WTC11 (cell line): ENCODE data around the gene SH3BP4. TPM values are rescaled to one million over a fixed set of nuclear protein-coding genes. Genes with fewer than 3 reads are reported as not detected.

Experiments
- ATAC-seq: fragments of 200-7000 bp; cut with Tn5 transposase; 2 replicates; pipeline ENCODE4 v1.10.0; 2021; ENCODE audit warnings: mild to moderate bottlenecking, moderate library complexity
- CTCF ChIA-PET: fragments of 300-600 bp; sonication (Branson Sonifier 250); formaldehyde crosslinking; loops from one replicate; lab custom pipeline; 2021; ENCODE audit warnings: antibody characterized with exemption; lab: Charles Lee
- POLR2A ChIA-PET: fragments of 350-600 bp; sonication (Branson Sonifier 250); formaldehyde crosslinking; loops from one replicate; lab custom pipeline; 2021; ENCODE audit warnings: antibody characterized with exemption; lab: Charles Lee
- DNase-seq: peaks from one replicate; pipeline ENCODE4 v3.0.0; 2021; ENCODE audit warnings: low spot score
- H3K27ac Mint-ChIP-seq: 2 replicates; pipeline ENCODE4 v1.8.0; 2021; ENCODE audit warnings: mixed read lengths
- H3K27me3 Mint-ChIP-seq: 2 replicates; pipeline ENCODE4 v1.8.0; 2021; ENCODE audit warnings: low read depth, mild to moderate bottlenecking, moderate library complexity, mixed read lengths
- H3K36me3 Mint-ChIP-seq: 2 replicates; pipeline ENCODE4 v1.8.0; 2021; ENCODE audit warnings: mixed read lengths
- H3K4me1 Mint-ChIP-seq: 2 replicates; pipeline ENCODE4 v1.8.0; 2022; ENCODE audit warnings: mixed read lengths
- H3K4me3 Mint-ChIP-seq: 2 replicates; pipeline ENCODE4 v1.8.0; 2021; ENCODE audit warnings: mild to moderate bottlenecking, moderate library complexity, mixed read lengths
- H3K9me3 Mint-ChIP-seq: 2 replicates; pipeline ENCODE4 v1.8.0; 2021; ENCODE audit warnings: mixed read lengths
- ATF1 ChIP-seq: sonication (generic); formaldehyde crosslinking; IDR thresholded peaks from 2 replicates; pipeline ENCODE4 v1.8.1; 2023; ENCODE audit warnings: mild to moderate bottlenecking, moderate library complexity, missing genetic modification reagents
- CREM ChIP-seq: sonication (generic); formaldehyde crosslinking; IDR thresholded peaks from 2 replicates; pipeline ENCODE4 v1.8.1; 2022; ENCODE audit warnings: mild to moderate bottlenecking, missing genetic modification reagents, moderate library complexity
- ESRRA ChIP-seq: sonication (generic); formaldehyde crosslinking; IDR thresholded peaks from 2 replicates; pipeline ENCODE4 v1.8.1; 2022; ENCODE audit warnings: mild to moderate bottlenecking, missing genetic modification reagents, borderline replicate concordance
- FOXJ3 ChIP-seq: sonication (generic); formaldehyde crosslinking; IDR thresholded peaks from 2 replicates; pipeline ENCODE4 v1.9.0; 2021; ENCODE audit warnings: missing genetic modification reagents, mild to moderate bottlenecking, borderline replicate concordance
- IRF1 ChIP-seq: sonication (generic); formaldehyde crosslinking; IDR thresholded peaks from 2 replicates; pipeline ENCODE4 v1.8.0; 2023; ENCODE audit warnings: missing genetic modification reagents
- JAZF1 ChIP-seq: fragments of 250-450 bp; sonication (Bioruptor Pico); IDR thresholded peaks from 2 replicates; pipeline ENCODE4 v1.9.0; 2021; ENCODE audit warnings: moderate library complexity, mild to moderate bottlenecking, inconsistent platforms
- OVOL2 ChIP-seq: fragments of 250-450 bp; sonication (Bioruptor Pico); IDR thresholded peaks from 2 replicates; pipeline ENCODE4 v1.9.0; 2021; ENCODE audit warnings: mild to moderate bottlenecking, borderline replicate concordance
- SMAD3 ChIP-seq: sonication (generic); formaldehyde crosslinking; IDR thresholded peaks from 2 replicates; pipeline ENCODE4 v1.8.0; 2022; ENCODE audit warnings: missing genetic modification reagents, mild to moderate bottlenecking, borderline replicate concordance
- STAT6 ChIP-seq: sonication (generic); formaldehyde crosslinking; conservative IDR thresholded peaks from 2 replicates; pipeline ENCODE4 v1.8.1; 2023; ENCODE audit warnings: mild to moderate bottlenecking, low read depth, missing genetic modification reagents, moderate library complexity
- ZNF138 ChIP-seq: sonication (generic); formaldehyde crosslinking; conservative IDR thresholded peaks from 2 replicates; pipeline ENCODE4 v1.8.1; 2022; ENCODE audit warnings: mild to moderate bottlenecking, moderate library complexity, missing genetic modification reagents
- ZNF416 ChIP-seq: fragments of 250-450 bp; sonication (Bioruptor Pico); IDR thresholded peaks from 2 replicates; pipeline ENCODE4 v1.9.0; 2021; ENCODE audit warnings: mild to moderate bottlenecking, inconsistent platforms
- ZNF423 ChIP-seq: fragments of 250-450 bp; sonication (Bioruptor Pico); IDR thresholded peaks from 2 replicates; pipeline ENCODE4 v2.1.2; 2022; ENCODE audit warnings: mild to moderate bottlenecking, moderate library complexity
- ZNF512 ChIP-seq: sonication (generic); formaldehyde crosslinking; IDR thresholded peaks from 2 replicates; pipeline ENCODE4 v1.8.1; 2022; ENCODE audit warnings: missing genetic modification reagents, borderline replicate concordance
- total RNA-seq: library from RNA; stranded (reverse); gene quantifications from 3 replicates; pipeline ENCODE4 v1.2.3, GENCODE V29; 2021
- TF ChIP-seq, protein P1 (sequence below): sonication (generic); formaldehyde crosslinking; IDR thresholded peaks from 2 replicates; pipeline ENCODE4 v1.8.1; 2022; ENCODE audit warnings: low read depth, missing genetic modification reagents, borderline replicate concordance
- TF ChIP-seq, protein P2 (sequence below): sonication (generic); formaldehyde crosslinking; IDR thresholded peaks from 2 replicates; pipeline ENCODE4 v1.8.0; 2022; ENCODE audit warnings: missing genetic modification reagents
- TF ChIP-seq, protein P3 (sequence below): sonication (generic); formaldehyde crosslinking; IDR thresholded peaks from 2 replicates; pipeline ENCODE4 v1.8.0; 2022; ENCODE audit warnings: mild to moderate bottlenecking, missing genetic modification reagents
- TF ChIP-seq, protein P4 (sequence below): fragments of 250-450 bp; sonication (Bioruptor Pico); IDR thresholded peaks from 2 replicates; pipeline ENCODE4 v1.9.0; 2021; ENCODE audit warnings: moderate library complexity, mild to moderate bottlenecking, inconsistent platforms, borderline replicate concordance

Gene SH3BP4
- total RNA-seq, 1 experiment from 2014 or later, result 44.4 TPM

DNA sequence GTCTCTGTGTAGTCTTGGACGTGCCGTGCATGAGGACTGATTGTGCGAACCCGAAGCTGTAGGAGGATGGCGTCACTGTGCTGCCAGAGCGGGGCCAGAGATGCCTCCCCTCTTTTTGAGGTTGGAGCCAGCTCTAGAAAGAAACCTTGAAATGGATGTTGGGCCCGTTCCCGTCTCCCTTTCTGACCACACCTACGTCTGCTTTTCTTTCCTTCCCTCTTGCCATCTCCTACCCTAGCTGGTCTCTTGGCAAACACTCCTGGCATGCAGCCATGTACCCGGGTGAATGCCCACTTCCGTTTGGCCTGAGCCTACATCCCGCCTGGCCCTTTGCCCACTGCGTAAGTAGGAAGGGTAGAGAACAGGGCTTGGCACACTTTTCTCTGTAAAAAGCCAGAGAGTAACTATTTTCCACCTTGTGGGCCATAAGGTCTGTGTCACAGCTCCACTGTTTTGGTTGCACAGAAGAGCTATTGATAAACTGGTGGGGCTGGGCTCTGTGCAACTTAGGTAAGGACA is 37.4 kb downstream of the SH3BP4 start (continued):
- TF ChIP-seq STAT6 (CRISPR knock-in tag), result no peak

- no peak overlapping the region for H3K27ac Mint-ChIP-seq
- no peak for TF ChIP-seq IRF1 (CRISPR knock-in tag)
- no peak for TF ChIP-seq ZNF423 (CRISPR knock-in tag)
- no peak for TF ChIP-seq JAZF1 (CRISPR knock-in tag)
- H3K36me3 Mint-ChIP-seq, result peaks cover 8% of the 10 kb centered on the region; the same call in 1 of the 2 replicates
- ATAC-seq (no peak), DNase-seq (no peak)
- H3K27me3 Mint-ChIP-seq, result no peaks in the 10 kb centered on the region
- POLR2A ChIA-PET, result no interaction called here
- CTCF ChIA-PET, result no interaction called here
- H3K4me3 Mint-ChIP-seq, result no peak overlapping the region
- H3K9me3 Mint-ChIP-seq, result peaks cover 7% of the 10 kb centered on the region; the same call in 1 of the 2 replicates
- H3K4me1 Mint-ChIP-seq, result peaks cover 44% of the 10 kb centered on the region
Observed at GRCh38 chr2:234990300-234990699, 38.5 kb downstream of the SH3BP4 start.

DNA sequence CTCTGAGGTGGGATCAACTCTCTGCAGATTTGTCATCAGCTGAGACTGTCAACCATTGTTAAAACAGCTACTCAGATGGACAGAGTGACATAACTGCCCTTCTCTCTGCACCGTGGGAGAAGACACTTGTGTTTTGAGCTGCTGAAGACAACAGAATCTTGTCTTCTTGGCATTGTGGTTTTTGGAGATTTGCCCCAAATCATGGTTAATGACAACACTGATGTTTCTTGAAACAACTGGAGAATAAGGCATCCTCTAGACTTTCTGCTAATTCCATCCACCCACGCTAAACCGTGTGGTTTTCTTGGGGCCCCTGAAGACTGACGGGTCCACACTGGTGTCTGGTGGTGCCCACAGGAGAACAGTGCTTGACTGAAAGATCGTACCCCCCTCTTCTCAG is 39.5 kb downstream of the SH3BP4 start:
- TF ChIP-seq CREM (CRISPR knock-in tag), result no peak
- no peak for TF ChIP-seq ATF1 (CRISPR knock-in tag)
- TF ChIP-seq ZNF416 (CRISPR knock-in tag), result no peak
- Mint-ChIP-seq H3K36me3 (peaks cover 12% of the 10 kb centered on the region; the same call in 1 of the 2 replicates), H3K4me3 (no peak overlapping the region), H3K4me1 (peaks cover 46% of the 10 kb centered on the region), H3K27ac (no peak overlapping the region), H3K27me3 (no peaks in the 10 kb centered on the region), H3K9me3 (peaks cover 7% of the 10 kb centered on the region; the same call in 1 of the 2 replicates)
- no peak for DNase-seq
- ChIA-PET POLR2A (interaction anchor here (1.2 kb wide), 1 partner anchor 10 kb away, joined by 5 read pairs; no protein-coding TSS in a partner anchor), CTCF (interaction anchor here (1.6 kb wide), 1 partner anchor 15 kb away, joined by 7 read pairs; no protein-coding TSS in a partner anchor)
- ATAC-seq, result no peak

- ChIA-PET POLR2A (interaction anchor here (1.2 kb wide), 1 partner anchor 10 kb away, joined by 5 read pairs; no protein-coding TSS in a partner anchor), CTCF (interaction anchor here (1.6 kb wide), 1 partner anchor 14 kb away, joined by 7 read pairs; no protein-coding TSS in a partner anchor)
- DNase-seq (no peak), ATAC-seq (no peak)
- Mint-ChIP-seq H3K4me1 (peaks cover 47% of the 10 kb centered on the region), H3K27me3 (no peaks in the 10 kb centered on the region), H3K27ac (no peak overlapping the region), H3K4me3 (no peak overlapping the region), H3K36me3 (peaks cover 12% of the 10 kb centered on the region; the same call in 1 of the 2 replicates), H3K9me3 (peaks cover 7% of the 10 kb centered on the region; the same call in 1 of the 2 replicates)
- TF ChIP-seq, protein P1, sequence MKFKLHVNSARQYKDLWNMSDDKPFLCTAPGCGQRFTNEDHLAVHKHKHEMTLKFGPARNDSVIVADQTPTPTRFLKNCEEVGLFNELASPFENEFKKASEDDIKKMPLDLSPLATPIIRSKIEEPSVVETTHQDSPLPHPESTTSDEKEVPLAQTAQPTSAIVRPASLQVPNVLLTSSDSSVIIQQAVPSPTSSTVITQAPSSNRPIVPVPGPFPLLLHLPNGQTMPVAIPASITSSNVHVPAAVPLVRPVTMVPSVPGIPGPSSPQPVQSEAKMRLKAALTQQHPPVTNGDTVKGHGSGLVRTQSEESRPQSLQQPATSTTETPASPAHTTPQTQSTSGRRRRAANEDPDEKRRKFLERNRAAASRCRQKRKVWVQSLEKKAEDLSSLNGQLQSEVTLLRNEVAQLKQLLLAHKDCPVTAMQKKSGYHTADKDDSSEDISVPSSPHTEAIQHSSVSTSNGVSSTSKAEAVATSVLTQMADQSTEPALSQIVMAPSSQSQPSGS (CRISPR knock-in tag), result no peak
- TF ChIP-seq, protein P2, sequence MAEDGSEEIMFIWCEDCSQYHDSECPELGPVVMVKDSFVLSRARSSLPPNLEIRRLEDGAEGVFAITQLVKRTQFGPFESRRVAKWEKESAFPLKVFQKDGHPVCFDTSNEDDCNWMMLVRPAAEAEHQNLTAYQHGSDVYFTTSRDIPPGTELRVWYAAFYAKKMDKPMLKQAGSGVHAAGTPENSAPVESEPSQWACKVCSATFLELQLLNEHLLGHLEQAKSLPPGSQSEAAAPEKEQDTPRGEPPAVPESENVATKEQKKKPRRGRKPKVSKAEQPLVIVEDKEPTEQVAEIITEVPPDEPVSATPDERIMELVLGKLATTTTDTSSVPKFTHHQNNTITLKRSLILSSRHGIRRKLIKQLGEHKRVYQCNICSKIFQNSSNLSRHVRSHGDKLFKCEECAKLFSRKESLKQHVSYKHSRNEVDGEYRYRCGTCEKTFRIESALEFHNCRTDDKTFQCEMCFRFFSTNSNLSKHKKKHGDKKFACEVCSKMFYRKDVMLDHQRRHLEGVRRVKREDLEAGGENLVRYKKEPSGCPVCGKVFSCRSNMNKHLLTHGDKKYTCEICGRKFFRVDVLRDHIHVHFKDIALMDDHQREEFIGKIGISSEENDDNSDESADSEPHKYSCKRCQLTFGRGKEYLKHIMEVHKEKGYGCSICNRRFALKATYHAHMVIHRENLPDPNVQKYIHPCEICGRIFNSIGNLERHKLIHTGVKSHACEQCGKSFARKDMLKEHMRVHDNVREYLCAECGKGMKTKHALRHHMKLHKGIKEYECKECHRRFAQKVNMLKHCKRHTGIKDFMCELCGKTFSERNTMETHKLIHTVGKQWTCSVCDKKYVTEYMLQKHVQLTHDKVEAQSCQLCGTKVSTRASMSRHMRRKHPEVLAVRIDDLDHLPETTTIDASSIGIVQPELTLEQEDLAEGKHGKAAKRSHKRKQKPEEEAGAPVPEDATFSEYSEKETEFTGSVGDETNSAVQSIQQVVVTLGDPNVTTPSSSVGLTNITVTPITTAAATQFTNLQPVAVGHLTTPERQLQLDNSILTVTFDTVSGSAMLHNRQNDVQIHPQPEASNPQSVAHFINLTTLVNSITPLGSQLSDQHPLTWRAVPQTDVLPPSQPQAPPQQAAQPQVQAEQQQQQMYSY (CRISPR knock-in tag), result no peak
- TF ChIP-seq ZNF138 (CRISPR knock-in tag) (no peak), FOXJ3 (CRISPR knock-in tag) (no peak), OVOL2 (CRISPR knock-in tag) (no peak), ESRRA (CRISPR knock-in tag) (no peak), SMAD3 (CRISPR knock-in tag) (no peak), ZNF512 (CRISPR knock-in tag) (no peak)
- TF ChIP-seq, protein P3, sequence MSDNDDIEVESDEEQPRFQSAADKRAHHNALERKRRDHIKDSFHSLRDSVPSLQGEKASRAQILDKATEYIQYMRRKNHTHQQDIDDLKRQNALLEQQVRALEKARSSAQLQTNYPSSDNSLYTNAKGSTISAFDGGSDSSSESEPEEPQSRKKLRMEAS, result no peak
- TF ChIP-seq, protein P4, sequence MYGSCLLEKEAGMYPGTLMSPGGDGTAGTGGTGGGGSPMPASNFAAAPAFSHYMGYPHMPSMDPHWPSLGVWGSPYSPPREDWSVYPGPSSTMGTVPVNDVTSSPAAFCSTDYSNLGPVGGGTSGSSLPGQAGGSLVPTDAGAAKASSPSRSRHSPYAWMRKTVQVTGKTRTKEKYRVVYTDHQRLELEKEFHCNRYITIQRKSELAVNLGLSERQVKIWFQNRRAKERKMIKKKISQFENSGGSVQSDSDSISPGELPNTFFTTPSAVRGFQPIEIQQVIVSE (CRISPR knock-in tag), result no peak
Observed at GRCh38 chr2:234991793-234992192, 40.0 kb downstream of the SH3BP4 start.
